GM13976 (cell line): ENCODE data around the gene XRCC5.

Experiments used
- DNase-seq: peaks from one replicate; pipeline ENCODE4 v3.0.0; 2012; ENCODE audit warnings: low spot score
- CTCF ChIP-seq: IDR thresholded peaks from 2 replicates; pipeline ENCODE4 v1.5.1; 2012; ENCODE audit warnings: borderline replicate concordance, mild to moderate bottlenecking; ENCODE audit not compliant: insufficient read depth; ENCODE audit errors: extremely low read depth, missing control alignments, control extremely low read depth
- in situ Hi-C: fragments of 300-500 bp; cut with MboI; formaldehyde crosslinking; loops from one replicate; pipeline ENCODE4 v1.12.0; 2022; ENCODE audit warnings: low sequenced_read_pairs, mixed read lengths, inconsistent platforms; ENCODE audit not compliant: unreplicated experiment

The XRCC5 gene

GRCh38 chr2:216108967-216109921 is at the start of gene XRCC5:
Gene XRCC5 (plus strand): TSS chr2:216109348. CDS start chr2:216109437, 89 bp downstream.
- peak; percentile 92 for DNase-seq
- in situ Hi-C loops: no loop called here
- no peak for TF ChIP-seq CTCF

GRCh38 chr2:216064014-216064630 is 45.0 kb upstream of the XRCC5 start:
- DNase-seq: no peak
- TF ChIP-seq CTCF: no peak
- in situ Hi-C loops: no loop called here

- in situ Hi-C loops: no loop called here
- TF ChIP-seq CTCF: no peak
- DNase-seq: no peak
These were observed 44.5 kb upstream of the XRCC5 start for GRCh38 chr2:216064665-216065064.

GRCh38 chr2:216066230-216066629 is 42.9 kb upstream of the XRCC5 start:
- no peak for TF ChIP-seq CTCF
- in situ Hi-C loops: no loop called here
- DNase-seq: no peak

- DNase-seq: no peak
- in situ Hi-C loops: no loop called here
- TF ChIP-seq CTCF: no peak
These were observed 40.1 kb upstream of the XRCC5 start for GRCh38 chr2:216069028-216069427.

GRCh38 chr2:216070195-216070594 is 39.0 kb upstream of the XRCC5 start:
- in situ Hi-C loops: no loop called here
- TF ChIP-seq CTCF: no peak
- DNase-seq: no peak
